ENCODE data around the gene TVP23A.
A peak's percentile ranks its signal among the peaks of the same experiment; 100 is the strongest.
"Not testable (repeated sequence)": the region's sequence is repeated elsewhere in the genome, so short reads cannot be mapped to it uniquely, and the experiment has no call there.

The TVP23A gene

GRCh38 chr16:10787304-10787703 lies 31.3 kb downstream of the TVP23A start:
- H3K27me3 ChIP-seq (replicated peaks; ENCODE audit: control insufficient read depth, insufficient read depth, low read length), result peaks cover 5% of the 10 kb centered on the region
- no peak overlapping the region for H3K9ac ChIP-seq (ENCODE audit: low read length)
- H3K4me1 ChIP-seq (ENCODE audit: control insufficient read depth, insufficient read depth, low read length), result no peaks in the 10 kb centered on the region
- H3K4me3 ChIP-seq (ENCODE audit: low read length), result no peak overlapping the region
- no peaks in the 10 kb centered on the region for H3K9me3 ChIP-seq (ENCODE audit: control insufficient read depth, low read length)
- DNase-seq (ENCODE audit: low read depth), result no peak
- H3K36me3 ChIP-seq (ENCODE audit: control insufficient read depth, insufficient read depth, low read length, severe bottlenecking), result no peaks in the 10 kb centered on the region

GRCh38 chr16:10782628-10783027 lies 36.0 kb downstream of the TVP23A start:
- no peaks in the 10 kb centered on the region for H3K9me3 ChIP-seq (ENCODE audit: control insufficient read depth, low read length)
- H3K27me3 ChIP-seq (replicated peaks; ENCODE audit: control insufficient read depth, insufficient read depth, low read length), result peaks cover 10% of the 10 kb centered on the region
- no peaks in the 10 kb centered on the region for H3K4me1 ChIP-seq (ENCODE audit: control insufficient read depth, insufficient read depth, low read length)
- no peak for DNase-seq (ENCODE audit: low read depth)
- no peak overlapping the region for H3K4me3 ChIP-seq (ENCODE audit: low read length)
- H3K9ac ChIP-seq (ENCODE audit: low read length), result no peak overlapping the region
- H3K36me3 ChIP-seq (ENCODE audit: control insufficient read depth, insufficient read depth, low read length, severe bottlenecking), result no peaks in the 10 kb centered on the region

GRCh38 chr16:10780628-10781027 lies 38.0 kb downstream of the TVP23A start:
- Histone ChIP-seq H3K4me1 (ENCODE audit: control insufficient read depth, insufficient read depth, low read length) (no peaks in the 10 kb centered on the region), H3K9me3 (ENCODE audit: control insufficient read depth, low read length) (no peaks in the 10 kb centered on the region), H3K27me3 (replicated peaks; ENCODE audit: control insufficient read depth, insufficient read depth, low read length) (peaks cover 9% of the 10 kb centered on the region), H3K9ac (ENCODE audit: low read length) (no peak overlapping the region), H3K36me3 (ENCODE audit: control insufficient read depth, insufficient read depth, low read length, severe bottlenecking) (no peaks in the 10 kb centered on the region), H3K4me3 (ENCODE audit: low read length) (no peak overlapping the region)
- DNase-seq (ENCODE audit: low read depth), result no peak

- peaks cover 12% of the 10 kb centered on the region for H3K27me3 ChIP-seq (replicated peaks; ENCODE audit: control insufficient read depth, insufficient read depth, low read length)
- H3K4me3 ChIP-seq (ENCODE audit: low read length); DNase-seq (ENCODE audit: low read depth); H3K9ac ChIP-seq (ENCODE audit: low read length); H3K4me1 ChIP-seq (ENCODE audit: control insufficient read depth, insufficient read depth, low read length); H3K9me3 ChIP-seq (ENCODE audit: control insufficient read depth, low read length); H3K36me3 ChIP-seq (ENCODE audit: control insufficient read depth, insufficient read depth, low read length, severe bottlenecking): not testable (repeated sequence)
Measured at GRCh38 chr16:10779908-10780307, 38.7 kb downstream of the TVP23A start.

- Histone ChIP-seq H3K9ac (ENCODE audit: low read length) (no peak overlapping the region), H3K36me3 (ENCODE audit: control insufficient read depth, insufficient read depth, low read length, severe bottlenecking) (no peaks in the 10 kb centered on the region), H3K4me1 (ENCODE audit: control insufficient read depth, insufficient read depth, low read length) (no peaks in the 10 kb centered on the region), H3K9me3 (ENCODE audit: control insufficient read depth, low read length) (no peaks in the 10 kb centered on the region), H3K27me3 (replicated peaks; ENCODE audit: control insufficient read depth, insufficient read depth, low read length) (peaks cover 12% of the 10 kb centered on the region), H3K4me3 (ENCODE audit: low read length) (no peak overlapping the region)
- no peak for DNase-seq (ENCODE audit: low read depth)
Measured at GRCh38 chr16:10777356-10777755, 41.2 kb downstream of the TVP23A start.

- not testable (repeated sequence) for DNase-seq (ENCODE audit: low read depth); H3K36me3 ChIP-seq (ENCODE audit: control insufficient read depth, insufficient read depth, low read length, severe bottlenecking); H3K4me3 ChIP-seq (ENCODE audit: low read length)
Measured at GRCh38 chr16:10776923-10777322, 41.7 kb downstream of the TVP23A start.

GRCh38 chr16:10776280-10776679 lies 42.3 kb downstream of the TVP23A start:
- peaks cover 12% of the 10 kb centered on the region for H3K27me3 ChIP-seq (replicated peaks; ENCODE audit: control insufficient read depth, insufficient read depth, low read length)
- no peaks in the 10 kb centered on the region for H3K4me1 ChIP-seq (ENCODE audit: control insufficient read depth, insufficient read depth, low read length)
- no peaks in the 10 kb centered on the region for H3K36me3 ChIP-seq (ENCODE audit: control insufficient read depth, insufficient read depth, low read length, severe bottlenecking)
- no peak for DNase-seq (ENCODE audit: low read depth)
- no peak overlapping the region for H3K4me3 ChIP-seq (ENCODE audit: low read length)
- no peaks in the 10 kb centered on the region for H3K9me3 ChIP-seq (ENCODE audit: control insufficient read depth, low read length)
- no peak overlapping the region for H3K9ac ChIP-seq (ENCODE audit: low read length)

More at GRCh38 chr16:10776923-10777322, 41.7 kb downstream of the TVP23A start:
- not testable (repeated sequence) for H3K9me3 ChIP-seq (ENCODE audit: control insufficient read depth, low read length); H3K4me1 ChIP-seq (ENCODE audit: control insufficient read depth, insufficient read depth, low read length); H3K9ac ChIP-seq (ENCODE audit: low read length)
- H3K27me3 ChIP-seq (replicated peaks; ENCODE audit: control insufficient read depth, insufficient read depth, low read length), result peaks cover 12% of the 10 kb centered on the region

- peaks cover 3% of the 10 kb centered on the region for H3K27me3 ChIP-seq (replicated peaks; ENCODE audit: control insufficient read depth, insufficient read depth, low read length)
- peak; percentile 77 for DNase-seq (ENCODE audit: low read depth)
- H3K9ac ChIP-seq (ENCODE audit: low read length), result no peak overlapping the region
- H3K9me3 ChIP-seq (ENCODE audit: control insufficient read depth, low read length), result no peaks in the 10 kb centered on the region
- no peak overlapping the region for H3K4me3 ChIP-seq (ENCODE audit: low read length)
- peaks cover 8% of the 10 kb centered on the region for H3K36me3 ChIP-seq (ENCODE audit: control insufficient read depth, insufficient read depth, low read length, severe bottlenecking)
- H3K4me1 ChIP-seq (ENCODE audit: control insufficient read depth, insufficient read depth, low read length), result no peaks in the 10 kb centered on the region
Measured at GRCh38 chr16:10770907-10771306, 47.7 kb downstream of the TVP23A start.

- H3K4me3 ChIP-seq (ENCODE audit: low read length), result no peak overlapping the region
- H3K9ac ChIP-seq (ENCODE audit: low read length), result no peak overlapping the region
- no peaks in the 10 kb centered on the region for H3K4me1 ChIP-seq (ENCODE audit: control insufficient read depth, insufficient read depth, low read length)
- no peaks in the 10 kb centered on the region for H3K9me3 ChIP-seq (ENCODE audit: control insufficient read depth, low read length)
- no peaks in the 10 kb centered on the region for H3K27me3 ChIP-seq (replicated peaks; ENCODE audit: control insufficient read depth, insufficient read depth, low read length)
- peaks cover 19% of the 10 kb centered on the region for H3K36me3 ChIP-seq (ENCODE audit: control insufficient read depth, insufficient read depth, low read length, severe bottlenecking)
- DNase-seq (ENCODE audit: low read depth), result no peak
Measured at GRCh38 chr16:10769381-10769780, 49.2 kb downstream of the TVP23A start.

GRCh38 chr16:10767127-10767526 lies 51.5 kb downstream of the TVP23A start:
- peaks cover 36% of the 10 kb centered on the region for H3K36me3 ChIP-seq (ENCODE audit: control insufficient read depth, insufficient read depth, low read length, severe bottlenecking)
- no peaks in the 10 kb centered on the region for H3K4me1 ChIP-seq (ENCODE audit: control insufficient read depth, insufficient read depth, low read length)
- no peak overlapping the region for H3K4me3 ChIP-seq (ENCODE audit: low read length)
- H3K9ac ChIP-seq (ENCODE audit: low read length), result no peak overlapping the region
- H3K9me3 ChIP-seq (ENCODE audit: control insufficient read depth, low read length), result no peaks in the 10 kb centered on the region
- DNase-seq (ENCODE audit: low read depth), result no peak
- no peaks in the 10 kb centered on the region for H3K27me3 ChIP-seq (replicated peaks; ENCODE audit: control insufficient read depth, insufficient read depth, low read length)

- no peak overlapping the region for H3K9ac ChIP-seq (ENCODE audit: low read length)
- H3K4me3 ChIP-seq (ENCODE audit: low read length), result no peak overlapping the region
- DNase-seq (ENCODE audit: low read depth), result no peak
- no peaks in the 10 kb centered on the region for H3K27me3 ChIP-seq (replicated peaks; ENCODE audit: control insufficient read depth, insufficient read depth, low read length)
- peaks cover 49% of the 10 kb centered on the region for H3K36me3 ChIP-seq (ENCODE audit: control insufficient read depth, insufficient read depth, low read length, severe bottlenecking)
- H3K4me1 ChIP-seq (ENCODE audit: control insufficient read depth, insufficient read depth, low read length), result no peaks in the 10 kb centered on the region
- no peaks in the 10 kb centered on the region for H3K9me3 ChIP-seq (ENCODE audit: control insufficient read depth, low read length)
Measured at GRCh38 chr16:10765772-10766171, 52.8 kb downstream of the TVP23A start.

- Histone ChIP-seq H3K4me1 (ENCODE audit: control insufficient read depth, insufficient read depth, low read length) (no peaks in the 10 kb centered on the region), H3K27me3 (replicated peaks; ENCODE audit: control insufficient read depth, insufficient read depth, low read length) (no peaks in the 10 kb centered on the region), H3K36me3 (ENCODE audit: control insufficient read depth, insufficient read depth, low read length, severe bottlenecking) (peaks cover 62% of the 10 kb centered on the region)
Measured at GRCh38 chr16:10763456-10763855, 55.1 kb downstream of the TVP23A start.

More at GRCh38 chr16:10763456-10763855, 55.1 kb downstream of the TVP23A start:
- Histone ChIP-seq H3K9ac (ENCODE audit: low read length) (no peak overlapping the region), H3K4me3 (ENCODE audit: low read length) (no peak overlapping the region), H3K9me3 (ENCODE audit: control insufficient read depth, low read length) (no peaks in the 10 kb centered on the region)
- no peak for DNase-seq (ENCODE audit: low read depth)
